ENCODE data around the gene SYNGR4. TPM values are rescaled to one million over a fixed set of nuclear protein-coding genes. Genes with fewer than 3 reads are reported as not detected.
A peak's percentile ranks its signal among the peaks of the same experiment; 100 is the strongest.

SYNGR4 gene
- total RNA-seq, 4 donors from 2014 or later, result not detected

DNA sequence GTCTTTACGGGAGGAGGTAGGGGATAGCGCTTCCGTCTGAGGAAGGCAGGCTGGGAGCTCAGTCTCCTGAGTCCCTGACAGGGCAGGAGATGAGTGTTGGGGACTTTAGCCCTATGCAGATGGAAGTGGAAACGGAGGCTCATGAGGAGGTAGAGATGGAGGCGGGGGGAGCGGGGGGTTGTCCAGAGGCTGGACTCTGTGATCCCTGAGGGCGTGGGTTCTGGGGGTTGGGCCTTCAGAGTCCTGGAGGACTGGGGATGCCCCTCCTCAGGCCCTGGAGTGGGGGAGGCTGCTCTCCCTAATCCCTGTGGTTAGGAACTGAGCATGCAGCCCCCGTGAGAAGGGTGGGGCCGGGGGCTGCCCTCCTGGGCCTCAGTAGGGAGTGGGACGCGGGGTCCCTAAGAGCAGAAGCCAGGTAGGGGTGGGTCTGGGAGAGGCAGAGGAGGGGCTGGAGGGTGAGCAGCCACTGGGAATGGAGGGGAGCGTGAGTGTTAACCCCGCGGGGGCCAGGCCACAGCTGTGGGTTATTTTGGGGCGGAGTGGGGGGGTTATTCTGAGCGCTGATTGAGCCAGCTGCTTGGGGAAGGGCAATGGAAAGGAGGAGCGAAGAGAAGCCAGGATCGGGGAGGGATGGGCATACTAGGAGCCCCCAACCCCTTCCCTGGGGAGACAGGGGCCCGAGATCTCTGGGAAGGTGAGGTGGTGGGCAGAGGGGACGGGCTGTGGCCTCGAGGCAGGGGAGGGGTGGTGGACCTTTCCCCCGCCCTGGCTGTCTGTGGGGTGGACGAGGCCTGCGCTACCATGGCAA is 32.1 kb downstream of the SYNGR4 start:
- intact Hi-C loops (cut with DNase I; ENCODE audit: low total_unique reads) (no loop called here), in situ Hi-C loops (cut with MboI; ENCODE audit: low sequenced_read_pairs in 4 of 4) (no loop called here)
- no peaks in the 10 kb centered on the region for H3K9me3 ChIP-seq
- ATAC-seq (no peak), DNase-seq (no peak)
- H3K36me3 ChIP-seq, result no peaks in the 10 kb centered on the region
- H3K27ac ChIP-seq, result no peak overlapping the region
- no peak for TF ChIP-seq POLR2A (IDR thresholded peaks at IDR 0.05)
- TF ChIP-seq, protein P1, sequence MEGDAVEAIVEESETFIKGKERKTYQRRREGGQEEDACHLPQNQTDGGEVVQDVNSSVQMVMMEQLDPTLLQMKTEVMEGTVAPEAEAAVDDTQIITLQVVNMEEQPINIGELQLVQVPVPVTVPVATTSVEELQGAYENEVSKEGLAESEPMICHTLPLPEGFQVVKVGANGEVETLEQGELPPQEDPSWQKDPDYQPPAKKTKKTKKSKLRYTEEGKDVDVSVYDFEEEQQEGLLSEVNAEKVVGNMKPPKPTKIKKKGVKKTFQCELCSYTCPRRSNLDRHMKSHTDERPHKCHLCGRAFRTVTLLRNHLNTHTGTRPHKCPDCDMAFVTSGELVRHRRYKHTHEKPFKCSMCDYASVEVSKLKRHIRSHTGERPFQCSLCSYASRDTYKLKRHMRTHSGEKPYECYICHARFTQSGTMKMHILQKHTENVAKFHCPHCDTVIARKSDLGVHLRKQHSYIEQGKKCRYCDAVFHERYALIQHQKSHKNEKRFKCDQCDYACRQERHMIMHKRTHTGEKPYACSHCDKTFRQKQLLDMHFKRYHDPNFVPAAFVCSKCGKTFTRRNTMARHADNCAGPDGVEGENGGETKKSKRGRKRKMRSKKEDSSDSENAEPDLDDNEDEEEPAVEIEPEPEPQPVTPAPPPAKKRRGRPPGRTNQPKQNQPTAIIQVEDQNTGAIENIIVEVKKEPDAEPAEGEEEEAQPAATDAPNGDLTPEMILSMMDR (IDR thresholded peaks at IDR 0.05 in 4 of 5, conservative IDR thresholded peaks at IDR 0.05 in 1 of 5), result no peak
- H3K4me3 ChIP-seq, result no peak overlapping the region
- peaks cover 0 to 16% of the 10 kb centered on the region in 2 donors for H3K4me1 ChIP-seq
- peaks cover 54 to 67% (median 59%) of the 10 kb centered on the region in 3 donors for H3K27me3 ChIP-seq

- H3K27ac ChIP-seq, result no peak overlapping the region
- peaks cover 0 to 16% of the 10 kb centered on the region in 2 donors for H3K4me1 ChIP-seq
- ATAC-seq (no peak), DNase-seq (no peak)
- H3K9me3 ChIP-seq, result no peaks in the 10 kb centered on the region
- H3K4me3 ChIP-seq, result no peak overlapping the region
- intact Hi-C loops (cut with DNase I; ENCODE audit: low total_unique reads), result no loop called here
- in situ Hi-C loops (cut with MboI; ENCODE audit: low sequenced_read_pairs in 4 of 4), result no loop called here
- no peaks in the 10 kb centered on the region for H3K36me3 ChIP-seq
- TF ChIP-seq POLR2A (IDR thresholded peaks at IDR 0.05), result no peak
- TF ChIP-seq, protein P1 (IDR thresholded peaks at IDR 0.05 in 4 of 5, conservative IDR thresholded peaks at IDR 0.05 in 1 of 5), result no peak
- H3K27me3 ChIP-seq, result peaks cover 54 to 67% (median 59%) of the 10 kb centered on the region in 3 donors
Measured at GRCh38 chr19:48396824-48397176, 32.6 kb downstream of the SYNGR4 start.

DNA sequence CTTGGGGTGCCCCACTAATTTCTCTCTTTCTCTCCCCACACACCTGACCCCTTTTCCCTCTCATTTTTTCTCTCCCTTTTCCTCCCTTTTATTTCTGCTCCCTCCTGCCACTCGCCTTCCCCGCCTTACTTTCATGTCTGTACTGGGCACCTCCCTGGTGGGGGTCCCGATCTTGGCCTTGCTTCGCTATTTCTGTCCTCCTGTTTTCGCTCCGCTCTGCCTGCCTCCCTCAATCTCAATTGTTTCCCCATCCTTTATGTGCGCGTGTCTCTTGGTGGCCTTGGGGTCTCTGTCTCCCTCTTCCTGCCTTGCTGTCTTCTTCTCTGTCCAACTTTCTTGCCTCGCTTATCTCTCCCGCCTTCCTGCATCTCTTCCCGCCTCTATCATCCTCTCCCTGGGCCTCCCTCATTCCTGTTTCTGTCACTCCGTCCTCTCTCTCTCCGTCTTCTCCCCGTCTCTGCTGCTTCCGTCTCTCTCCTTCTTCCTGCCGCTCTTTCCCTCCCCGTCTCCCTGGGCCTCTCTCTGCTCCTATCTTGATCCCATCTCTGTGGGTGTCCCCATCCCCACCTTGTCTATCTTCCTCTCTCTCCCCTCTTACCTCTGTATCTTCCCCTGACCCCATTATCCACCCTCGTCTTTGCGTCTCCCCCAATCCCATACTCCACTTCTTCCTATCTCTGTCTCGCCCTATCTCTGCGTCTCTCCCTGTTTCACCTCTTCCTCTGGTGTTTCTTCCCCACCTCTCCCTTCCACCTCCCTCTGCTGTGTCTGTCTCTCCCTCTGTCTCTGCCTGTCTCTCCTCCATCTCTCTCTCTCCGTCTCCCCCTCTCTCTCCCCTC is 33.3 kb downstream of the SYNGR4 start:
- Histone ChIP-seq H3K36me3 (no peaks in the 10 kb centered on the region), H3K4me1 (peaks cover 0 to 16% of the 10 kb centered on the region in 2 donors), H3K4me3 (peak overlapping the region in 2 of 4 donors; percentile 26 to 39), H3K9me3 (no peaks in the 10 kb centered on the region), H3K27ac (no peak overlapping the region), H3K27me3 (peaks cover 54 to 65% (median 57%) of the 10 kb centered on the region in 3 donors)
- no peak for ATAC-seq
- in situ Hi-C loops (cut with MboI; ENCODE audit: low sequenced_read_pairs in 4 of 4), result no loop called here
- intact Hi-C loops (cut with DNase I; ENCODE audit: low total_unique reads), result no loop called here
- TF ChIP-seq, protein P1 (IDR thresholded peaks at IDR 0.05 in 4 of 5, conservative IDR thresholded peaks at IDR 0.05 in 1 of 5), result no peak
- no peak for TF ChIP-seq POLR2A (IDR thresholded peaks at IDR 0.05)
- no peak for DNase-seq

DNA sequence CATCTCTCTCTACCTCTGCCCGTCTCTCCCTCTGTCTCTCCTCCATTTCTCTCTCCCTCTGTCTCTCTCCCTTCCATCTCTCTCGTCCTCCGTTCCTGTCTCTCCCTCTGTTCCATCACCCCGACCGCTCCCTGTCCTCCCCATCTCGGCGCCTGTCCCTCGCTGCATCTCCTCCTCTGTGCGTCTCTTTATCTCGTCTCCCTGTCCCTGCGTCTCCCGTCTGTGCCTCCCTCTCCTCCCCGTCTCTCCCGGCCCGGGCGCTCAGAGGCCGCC is 33.9 kb downstream of the SYNGR4 start:
- intact Hi-C loops (cut with DNase I; ENCODE audit: low total_unique reads) (no loop called here), in situ Hi-C loops (cut with MboI; ENCODE audit: low sequenced_read_pairs in 4 of 4) (no loop called here)
- peaks cover 49 to 59% (median 51%) of the 10 kb centered on the region in 3 donors for H3K27me3 ChIP-seq
- peaks cover 0 to 16% of the 10 kb centered on the region in 2 donors for H3K4me1 ChIP-seq
- H3K9me3 ChIP-seq, result no peaks in the 10 kb centered on the region
- no peak for DNase-seq
- ATAC-seq, result no peak
- TF ChIP-seq POLR2A (IDR thresholded peaks at IDR 0.05), result no peak
- TF ChIP-seq, protein P1 (IDR thresholded peaks at IDR 0.05 in 4 of 5, conservative IDR thresholded peaks at IDR 0.05 in 1 of 5), result no peak
- no peak overlapping the region for H3K27ac ChIP-seq
- peak overlapping the region in 2 of 4 donors; percentile 26 to 39 for H3K4me3 ChIP-seq
- H3K36me3 ChIP-seq, result no peaks in the 10 kb centered on the region
